GM12872 (cell line): ENCODE results near the gene RALGAPA2.

Experiments used
- TF ChIP-seq, protein P1 (sequence below): IDR thresholded peaks from 3 replicates; pipeline ENCODE4 v1.5.1; 2011; ENCODE audit warnings: low read depth, mild to moderate bottlenecking, low read length, moderate library complexity; ENCODE audit not compliant: insufficient read depth

The RALGAPA2 gene

DNA sequence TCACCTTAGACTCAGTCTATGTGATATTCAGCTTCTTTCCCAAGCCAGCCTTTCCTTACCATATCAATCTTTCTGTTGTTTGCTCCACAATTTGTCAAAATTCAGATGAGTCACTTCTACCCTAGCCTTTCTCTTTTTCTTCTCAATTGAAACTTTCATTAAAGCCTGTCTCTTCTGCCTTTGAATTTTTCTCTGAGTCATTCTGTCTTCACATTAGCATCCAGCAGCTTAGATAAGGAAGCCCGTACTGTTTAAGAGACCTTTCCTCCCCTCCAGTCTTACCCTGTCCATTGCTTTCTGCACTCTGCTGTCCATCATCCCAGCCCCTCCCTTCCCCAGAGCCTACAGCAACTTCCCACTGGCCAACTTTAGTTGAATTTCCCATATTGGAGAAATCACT, 34.9 kb upstream of the RALGAPA2 start:
- TF ChIP-seq, protein P1, sequence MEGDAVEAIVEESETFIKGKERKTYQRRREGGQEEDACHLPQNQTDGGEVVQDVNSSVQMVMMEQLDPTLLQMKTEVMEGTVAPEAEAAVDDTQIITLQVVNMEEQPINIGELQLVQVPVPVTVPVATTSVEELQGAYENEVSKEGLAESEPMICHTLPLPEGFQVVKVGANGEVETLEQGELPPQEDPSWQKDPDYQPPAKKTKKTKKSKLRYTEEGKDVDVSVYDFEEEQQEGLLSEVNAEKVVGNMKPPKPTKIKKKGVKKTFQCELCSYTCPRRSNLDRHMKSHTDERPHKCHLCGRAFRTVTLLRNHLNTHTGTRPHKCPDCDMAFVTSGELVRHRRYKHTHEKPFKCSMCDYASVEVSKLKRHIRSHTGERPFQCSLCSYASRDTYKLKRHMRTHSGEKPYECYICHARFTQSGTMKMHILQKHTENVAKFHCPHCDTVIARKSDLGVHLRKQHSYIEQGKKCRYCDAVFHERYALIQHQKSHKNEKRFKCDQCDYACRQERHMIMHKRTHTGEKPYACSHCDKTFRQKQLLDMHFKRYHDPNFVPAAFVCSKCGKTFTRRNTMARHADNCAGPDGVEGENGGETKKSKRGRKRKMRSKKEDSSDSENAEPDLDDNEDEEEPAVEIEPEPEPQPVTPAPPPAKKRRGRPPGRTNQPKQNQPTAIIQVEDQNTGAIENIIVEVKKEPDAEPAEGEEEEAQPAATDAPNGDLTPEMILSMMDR, result no peak

DNA sequence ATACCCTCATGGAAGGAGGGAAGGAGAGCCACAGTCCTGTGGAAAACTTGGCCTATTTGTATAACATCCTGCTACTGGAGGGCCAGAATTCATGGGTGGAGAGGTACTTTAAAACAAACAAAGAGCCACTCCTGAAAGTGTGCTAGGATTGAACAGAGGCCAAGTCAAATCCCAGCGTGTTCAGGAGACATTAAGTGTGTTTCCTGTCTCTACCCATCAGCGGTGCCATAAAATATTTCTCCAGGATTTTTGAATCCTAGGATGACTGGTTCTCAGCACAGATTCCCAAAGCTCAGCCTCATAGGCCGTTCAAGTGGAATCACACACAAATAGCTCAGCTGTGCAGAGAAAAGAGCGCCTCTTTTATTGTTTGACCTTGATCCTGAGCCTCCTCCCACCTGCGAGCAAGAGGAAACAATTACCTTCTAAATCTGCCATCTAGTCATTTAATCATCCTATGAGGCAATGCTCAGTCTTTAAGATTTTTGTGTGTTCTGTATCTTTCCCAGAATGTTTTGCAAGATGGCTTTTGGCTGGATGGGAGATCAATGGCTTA, 31.8 kb upstream of the RALGAPA2 start:
- TF ChIP-seq, protein P1, result no peak

DNA sequence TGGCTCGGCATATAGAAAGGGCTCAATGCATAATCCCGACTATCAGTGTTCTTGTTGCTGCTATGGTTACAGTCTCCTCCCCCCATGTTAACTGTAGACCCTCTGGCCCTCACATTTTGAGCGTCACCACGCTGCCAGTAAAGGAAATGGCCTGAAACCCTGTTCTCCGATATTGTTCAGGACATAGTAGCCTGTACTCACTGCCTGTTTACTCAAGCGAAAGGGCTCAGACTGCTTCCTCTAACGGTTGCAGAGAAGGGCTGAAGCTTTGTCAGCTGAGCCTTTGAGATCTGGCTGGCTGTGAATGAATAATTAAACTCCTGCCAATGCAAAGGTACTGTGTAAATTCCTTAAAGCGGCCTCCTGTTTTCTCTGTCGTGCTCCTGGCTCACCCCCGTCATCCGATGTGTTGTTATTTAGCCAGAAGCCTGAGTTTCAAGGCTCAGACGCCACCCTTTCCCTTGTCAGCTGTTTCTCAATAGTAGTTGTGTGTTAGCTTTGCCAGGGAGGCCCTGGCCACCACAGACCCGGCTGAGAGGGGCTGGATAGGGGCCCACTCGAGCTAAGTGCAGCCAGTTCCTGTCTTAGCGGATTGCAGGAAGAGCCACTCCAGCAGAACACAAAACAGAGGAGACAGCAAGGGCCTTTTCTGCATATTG, 31.2 kb upstream of the RALGAPA2 start:
- TF ChIP-seq, protein P1, result no peak

DNA sequence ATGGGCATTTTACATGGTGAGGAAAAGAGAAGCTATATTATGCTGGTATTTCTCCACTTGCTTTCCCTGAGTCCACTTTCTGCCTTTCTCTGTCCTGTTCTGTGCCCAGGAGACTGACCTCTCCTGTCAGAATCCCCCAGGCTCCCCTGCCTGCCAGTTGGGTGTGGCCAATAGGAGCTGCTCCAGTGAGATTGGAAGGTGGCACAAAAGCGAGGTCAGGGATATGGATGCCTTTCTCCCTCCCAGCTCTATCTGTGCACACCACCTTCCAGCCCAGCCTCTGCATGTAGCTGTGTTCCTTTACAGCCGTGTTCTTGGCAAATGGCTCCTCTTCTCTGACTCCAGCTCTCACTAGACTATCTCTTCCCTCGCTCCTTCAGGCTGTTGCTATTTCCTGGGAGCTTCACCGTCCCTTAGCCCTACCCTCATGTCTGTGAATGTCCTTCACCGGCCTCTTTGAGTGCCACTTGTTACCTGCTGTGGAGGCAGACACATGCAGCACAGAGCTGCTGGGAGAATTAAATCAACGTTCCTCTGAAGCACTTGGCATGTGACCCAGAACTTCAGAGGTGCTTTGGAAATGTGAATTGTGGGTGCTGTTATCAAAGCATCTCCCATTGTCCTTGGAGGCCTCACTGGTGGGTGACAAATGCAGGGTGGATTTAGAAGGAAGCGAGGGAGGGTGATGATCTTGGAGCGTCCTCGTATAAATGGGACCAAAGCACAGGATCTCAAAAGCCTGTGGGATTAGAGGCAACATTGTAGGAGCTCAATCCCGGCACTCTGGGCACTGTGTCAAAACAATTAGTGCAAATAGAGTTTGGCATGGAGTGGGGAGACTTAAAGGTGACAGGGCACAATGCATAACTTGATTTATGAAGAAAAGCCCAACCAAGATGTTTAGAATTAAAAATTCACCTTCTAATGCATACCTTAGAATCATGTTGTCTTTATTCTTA, 28.9 kb upstream of the RALGAPA2 start:
- TF ChIP-seq, protein P1, result no peak

DNA sequence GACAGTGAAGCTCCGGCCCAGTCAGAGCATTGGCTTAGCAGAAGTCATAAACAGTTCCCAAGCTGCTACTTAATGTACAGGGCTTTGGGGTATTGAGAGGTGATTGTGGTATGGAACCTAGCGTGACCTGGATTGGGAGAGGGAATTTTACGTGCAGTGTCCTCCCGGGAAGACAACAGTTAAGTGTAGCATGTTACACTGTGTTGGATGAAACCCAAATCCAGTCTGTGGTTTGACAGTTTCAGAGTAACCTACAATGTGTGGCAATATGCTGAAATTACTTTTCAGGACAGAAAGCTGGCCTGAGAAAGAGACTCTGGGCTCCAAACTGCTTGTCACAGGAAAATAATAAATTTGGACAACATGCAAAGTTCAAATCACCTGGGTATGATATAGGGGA, 28.1 kb upstream of the RALGAPA2 start:
- TF ChIP-seq, protein P1, result no peak

DNA sequence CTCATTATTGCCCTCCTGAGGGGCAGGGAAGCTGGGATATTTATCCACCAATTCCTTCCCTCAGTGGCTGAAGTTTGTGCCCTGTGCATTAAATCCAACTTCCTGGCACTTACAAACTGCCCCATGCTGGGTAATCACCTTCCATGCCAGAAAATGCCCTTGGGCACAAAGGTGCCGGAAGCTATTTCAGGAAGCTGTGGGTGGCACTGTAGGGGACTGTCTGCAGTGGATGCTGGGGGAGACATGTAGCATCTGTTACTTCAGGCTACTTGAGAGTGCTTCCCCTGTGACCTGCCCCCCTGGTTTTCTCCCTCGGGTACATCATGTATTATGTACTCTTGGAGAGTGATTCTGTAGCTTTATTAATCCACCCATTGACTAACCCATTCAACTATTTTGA, 24.7 kb upstream of the RALGAPA2 start:
- TF ChIP-seq, protein P1, result no peak

DNA sequence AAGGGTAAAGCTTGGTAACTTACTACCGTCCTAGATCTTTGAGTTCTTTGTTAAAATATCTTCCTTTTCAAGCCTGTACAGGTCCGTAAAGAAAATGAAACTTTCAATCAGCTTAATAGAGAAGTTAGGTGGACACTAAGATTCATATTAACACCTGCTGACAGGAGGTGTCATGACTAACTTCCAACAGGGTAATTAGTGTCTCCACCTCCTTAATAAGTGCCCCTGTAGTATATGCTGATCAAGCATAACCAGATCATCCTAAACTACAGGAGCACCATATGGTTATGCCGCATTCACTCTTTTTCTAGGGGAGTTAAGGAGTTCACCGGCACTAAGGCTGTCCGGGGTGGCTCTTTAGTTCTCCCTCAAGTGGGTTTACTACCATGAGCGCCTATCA, 23.9 kb upstream of the RALGAPA2 start:
- TF ChIP-seq, protein P1, result no peak
